ENCODE measurements around the gene XYLT1.
"Not testable (repeated sequence)": the region's sequence is repeated elsewhere in the genome, so short reads cannot be mapped to it uniquely, and the experiment has no call there.

The XYLT1 gene, protein sequence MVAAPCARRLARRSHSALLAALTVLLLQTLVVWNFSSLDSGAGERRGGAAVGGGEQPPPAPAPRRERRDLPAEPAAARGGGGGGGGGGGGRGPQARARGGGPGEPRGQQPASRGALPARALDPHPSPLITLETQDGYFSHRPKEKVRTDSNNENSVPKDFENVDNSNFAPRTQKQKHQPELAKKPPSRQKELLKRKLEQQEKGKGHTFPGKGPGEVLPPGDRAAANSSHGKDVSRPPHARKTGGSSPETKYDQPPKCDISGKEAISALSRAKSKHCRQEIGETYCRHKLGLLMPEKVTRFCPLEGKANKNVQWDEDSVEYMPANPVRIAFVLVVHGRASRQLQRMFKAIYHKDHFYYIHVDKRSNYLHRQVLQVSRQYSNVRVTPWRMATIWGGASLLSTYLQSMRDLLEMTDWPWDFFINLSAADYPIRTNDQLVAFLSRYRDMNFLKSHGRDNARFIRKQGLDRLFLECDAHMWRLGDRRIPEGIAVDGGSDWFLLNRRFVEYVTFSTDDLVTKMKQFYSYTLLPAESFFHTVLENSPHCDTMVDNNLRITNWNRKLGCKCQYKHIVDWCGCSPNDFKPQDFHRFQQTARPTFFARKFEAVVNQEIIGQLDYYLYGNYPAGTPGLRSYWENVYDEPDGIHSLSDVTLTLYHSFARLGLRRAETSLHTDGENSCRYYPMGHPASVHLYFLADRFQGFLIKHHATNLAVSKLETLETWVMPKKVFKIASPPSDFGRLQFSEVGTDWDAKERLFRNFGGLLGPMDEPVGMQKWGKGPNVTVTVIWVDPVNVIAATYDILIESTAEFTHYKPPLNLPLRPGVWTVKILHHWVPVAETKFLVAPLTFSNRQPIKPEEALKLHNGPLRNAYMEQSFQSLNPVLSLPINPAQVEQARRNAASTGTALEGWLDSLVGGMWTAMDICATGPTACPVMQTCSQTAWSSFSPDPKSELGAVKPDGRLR

DNA sequence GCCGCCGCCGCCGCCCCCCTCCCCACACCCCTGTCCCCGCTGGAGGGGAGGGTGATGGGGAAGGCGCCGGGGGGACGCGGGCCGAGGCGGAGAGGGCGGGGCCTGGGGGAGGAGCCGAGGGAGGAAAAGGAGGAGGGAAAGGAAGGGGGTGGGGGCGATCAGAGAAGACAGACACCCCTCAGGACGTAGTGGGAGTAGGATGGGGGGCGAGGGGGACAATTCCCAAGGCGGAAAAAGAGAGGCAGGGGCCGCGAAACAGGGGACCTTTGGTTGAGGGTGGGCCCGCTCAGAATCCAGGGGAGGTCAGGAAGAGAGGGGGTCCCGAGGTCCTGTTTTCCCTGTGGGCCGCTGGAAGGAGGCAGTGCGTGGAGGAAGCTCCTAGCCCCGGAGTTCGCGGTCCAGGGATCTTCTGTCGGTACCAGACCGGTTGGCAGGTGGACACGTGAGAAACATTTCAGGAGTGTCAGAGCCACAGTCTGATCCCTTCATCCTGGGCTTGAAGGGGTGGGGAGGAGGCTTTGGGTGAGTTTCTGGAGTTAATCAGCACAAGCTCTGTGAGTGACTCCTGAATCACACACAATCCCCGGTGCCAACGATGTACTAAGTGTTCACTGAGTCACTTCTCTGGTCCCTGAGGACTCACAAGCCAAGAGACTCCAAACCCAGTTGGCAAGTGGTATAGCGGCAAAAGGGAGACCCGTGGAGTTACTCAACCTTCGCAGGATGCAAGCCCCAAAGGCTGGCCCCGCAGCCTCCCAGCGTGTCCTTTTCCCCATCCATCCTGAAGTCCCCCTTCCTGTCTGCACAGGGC, at the start of gene XYLT1:
TSS of gene XYLT1 (minus strand) at position 53 of the 811 bp plus-strand sequence. CDS start 164 bp downstream, outside the sequence.
- peak in 2 of 4 experiments; percentile 26 to 55 for DNase-seq

- DNase-seq = no peak
These were observed 49.4 kb upstream of the XYLT1 start for GRCh38 chr16:17520111-17520510.

DNA sequence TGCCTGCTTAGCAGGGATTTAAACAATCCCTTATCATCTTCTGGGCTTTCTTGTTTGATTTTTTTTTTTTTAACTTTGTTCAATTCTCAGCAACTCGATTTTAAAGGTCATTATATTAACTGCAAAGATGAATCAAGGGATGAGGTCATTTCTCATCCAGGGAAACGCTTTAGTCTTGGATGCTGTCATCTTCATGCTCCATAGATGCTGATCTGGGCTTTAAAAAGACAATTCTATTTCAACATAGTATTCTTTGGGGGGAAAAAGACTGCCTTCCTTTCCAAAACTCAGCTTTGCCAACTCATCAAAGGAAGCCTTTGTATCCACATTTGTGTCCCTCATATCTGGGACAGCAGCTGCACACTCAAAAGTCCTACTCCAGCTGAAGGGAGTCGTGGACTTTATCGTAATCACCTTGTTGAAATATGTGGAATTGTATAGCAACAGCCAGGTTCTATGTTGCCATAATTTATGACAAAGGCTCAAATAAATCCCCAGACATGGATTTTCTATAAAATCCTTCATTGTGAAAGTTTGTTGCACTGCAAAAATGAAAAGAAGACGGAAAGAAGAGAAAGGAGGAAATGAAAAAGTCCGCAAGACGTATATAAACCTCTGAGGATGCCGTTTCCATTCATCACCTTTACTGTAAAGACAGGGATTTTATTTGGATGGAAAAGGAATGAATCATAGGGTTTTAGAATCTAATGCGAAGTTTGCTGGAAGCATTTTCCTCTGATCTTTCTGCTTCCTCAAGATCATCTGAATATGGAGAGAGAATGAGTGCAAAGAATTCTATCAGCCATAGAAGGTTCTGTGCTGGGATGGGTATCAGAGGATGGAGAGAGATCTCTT, 48.6 kb upstream of the XYLT1 start:
- no peak for DNase-seq

DNA sequence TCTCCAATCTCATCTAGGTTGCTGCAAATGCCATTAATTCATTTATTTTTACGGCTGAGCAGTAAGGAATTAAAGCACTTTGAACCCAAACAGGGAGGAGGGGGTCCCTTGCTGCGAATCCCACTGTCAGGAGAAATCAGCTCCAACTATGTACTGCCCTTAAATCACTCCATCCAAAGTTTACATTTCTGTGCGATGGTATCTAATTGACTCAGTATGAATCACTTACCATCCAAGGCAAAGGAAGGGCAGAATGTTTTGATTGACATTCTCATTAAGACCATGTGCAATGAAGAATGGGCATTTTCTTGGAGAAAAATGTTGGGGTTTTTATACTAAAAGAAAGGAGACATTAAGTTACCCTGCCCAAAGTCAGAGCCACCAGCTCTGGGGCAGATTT, 47.7 kb upstream of the XYLT1 start:
- DNase-seq = no peak

DNA sequence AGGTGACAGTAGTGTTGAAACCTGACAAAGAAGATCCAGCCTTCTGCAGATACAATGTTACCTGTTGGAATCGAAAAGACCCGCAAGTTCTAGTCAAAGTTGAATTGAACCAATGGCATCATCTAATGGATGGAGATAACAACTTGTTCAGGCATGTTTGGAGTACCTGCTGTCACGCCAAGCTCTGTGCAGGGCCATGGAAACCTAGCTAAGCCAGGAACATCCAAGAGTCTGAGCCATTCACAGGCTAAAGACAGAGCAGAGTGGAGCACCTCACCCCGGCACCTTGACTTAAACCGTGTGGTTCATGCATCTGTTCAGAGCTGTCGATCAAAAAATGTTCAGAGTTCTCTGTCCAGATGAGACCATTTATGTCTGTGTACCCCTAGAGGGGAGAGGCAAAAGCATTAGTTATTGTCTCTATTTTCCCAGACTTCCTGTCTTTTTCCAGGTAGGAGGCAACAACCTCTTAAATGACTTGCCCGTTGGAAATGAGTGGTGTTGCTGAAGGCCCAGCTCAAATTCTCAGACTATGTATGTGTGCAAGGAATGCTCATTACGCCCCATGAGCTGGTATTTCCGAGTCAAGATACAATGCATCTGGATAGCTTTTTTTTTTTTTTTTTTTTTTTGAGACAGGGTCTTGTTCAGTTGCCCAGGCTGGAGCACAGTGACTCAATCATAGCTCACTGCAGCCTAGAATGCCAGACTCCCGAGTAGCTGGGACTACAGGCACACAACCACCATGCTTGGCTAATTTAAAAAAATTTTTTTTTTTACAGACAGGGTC, 44.9 kb upstream of the XYLT1 start:
- DNase-seq = no peak

- DNase-seq = no peak
These were observed 42.0 kb upstream of the XYLT1 start for GRCh38 chr16:17512636-17513220.

DNA sequence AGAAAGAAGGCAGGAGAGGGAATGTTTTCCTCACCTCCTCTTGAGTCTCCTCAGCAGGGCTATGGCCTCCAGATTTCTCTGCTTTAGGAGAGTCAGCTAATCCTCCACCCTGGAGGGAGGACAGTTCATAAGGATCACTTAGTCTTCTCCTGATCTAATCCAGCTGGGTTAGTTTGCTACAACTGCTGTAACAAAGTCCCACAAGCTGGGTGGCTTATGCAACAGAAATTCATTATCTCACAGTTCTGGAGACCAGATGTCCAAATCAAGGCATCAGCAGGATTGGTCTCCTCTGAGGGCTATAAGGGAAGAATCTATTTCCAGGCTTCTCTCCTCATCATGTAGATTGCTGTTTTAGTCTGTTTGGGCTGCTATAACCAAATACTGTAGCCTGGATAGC, 40.6 kb upstream of the XYLT1 start:
- no peak for DNase-seq

GRCh38 chr16:17510567-17510966, 39.8 kb upstream of the XYLT1 start:
- no peak for DNase-seq

- no peak for DNase-seq
These were observed 38.4 kb upstream of the XYLT1 start for GRCh38 chr16:17509194-17509593.

- DNase-seq = no peak
These were observed 37.5 kb upstream of the XYLT1 start for GRCh38 chr16:17508303-17508702.

DNA sequence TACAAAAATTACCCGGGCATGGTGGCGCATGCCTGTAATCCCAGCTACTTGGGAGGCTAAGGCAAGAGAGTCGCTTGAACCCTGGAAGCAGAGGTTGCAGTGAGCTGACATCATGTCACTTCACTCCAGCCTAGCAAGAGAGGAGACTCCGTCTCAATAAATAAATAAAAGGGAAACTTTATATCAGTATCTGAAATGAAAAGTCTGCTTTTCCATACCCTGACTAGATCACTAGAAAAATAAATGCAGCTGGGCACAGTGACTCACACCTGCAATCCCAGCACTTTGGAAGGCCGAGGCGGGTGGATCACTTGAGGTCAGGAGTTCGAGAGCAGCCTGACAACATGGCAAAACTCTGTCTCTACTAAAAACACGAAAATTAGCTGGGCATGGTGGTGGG, 36.8 kb upstream of the XYLT1 start:
- not testable (repeated sequence) for DNase-seq

DNA sequence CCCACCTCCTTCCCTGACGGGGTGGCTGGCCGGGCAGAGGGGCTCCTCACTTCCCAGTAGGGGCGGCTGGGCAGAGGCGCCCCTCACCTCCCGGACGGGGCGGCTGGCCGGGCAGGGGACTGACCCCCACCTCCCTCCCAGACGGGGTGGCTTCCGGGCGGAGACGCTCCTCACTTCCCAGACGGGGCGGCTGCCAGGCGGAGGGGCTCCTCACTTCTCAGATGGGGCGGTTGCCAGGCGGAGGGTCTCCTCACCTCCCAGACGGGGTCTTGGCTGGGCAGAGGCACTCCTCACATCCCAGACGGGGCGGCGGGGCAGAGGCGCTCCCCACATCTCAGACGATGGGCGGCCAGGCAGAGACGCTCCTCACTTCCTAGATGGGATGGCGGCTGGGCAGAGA, 35.1 kb upstream of the XYLT1 start:
- not testable (repeated sequence) for DNase-seq

GRCh38 chr16:17504050-17504449, 33.3 kb upstream of the XYLT1 start:
- no peak for DNase-seq

- no peak for DNase-seq
These were observed 32.6 kb upstream of the XYLT1 start for GRCh38 chr16:17503331-17503730.

GRCh38 chr16:17501321-17501720, 30.6 kb upstream of the XYLT1 start:
- no peak for DNase-seq

DNA sequence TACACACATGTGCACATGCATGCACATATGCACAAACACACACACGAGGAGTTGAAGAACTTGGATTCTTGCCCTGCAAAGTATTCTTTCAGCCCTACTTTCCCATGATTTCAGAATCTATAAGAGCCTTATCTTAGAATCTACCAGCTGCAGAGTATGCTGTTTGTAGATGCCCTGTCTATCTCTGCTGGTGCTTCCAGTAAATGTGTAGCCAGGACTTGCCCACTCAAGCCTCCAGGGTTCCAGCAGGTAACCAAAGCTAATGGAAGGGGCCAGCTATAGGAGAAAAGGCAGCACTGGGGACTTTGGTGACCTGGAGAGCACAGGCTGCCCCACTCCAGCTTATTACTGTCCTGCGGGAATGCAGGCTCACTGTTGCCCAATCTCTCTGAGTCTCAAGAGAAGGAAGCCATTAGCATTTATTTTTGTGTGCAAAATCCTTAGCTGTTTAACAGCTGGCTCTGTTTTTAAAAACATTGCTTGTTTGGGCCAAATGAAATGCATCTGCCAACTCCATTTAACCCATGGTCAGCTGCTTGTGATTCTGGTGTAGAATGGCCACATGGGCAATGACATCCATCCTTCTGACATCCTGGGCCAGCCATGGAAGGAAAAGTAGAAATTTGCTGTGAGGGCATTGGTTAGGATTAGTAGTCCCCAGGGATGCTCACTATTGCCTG, 28.6 kb upstream of the XYLT1 start:
- no peak for DNase-seq

DNA sequence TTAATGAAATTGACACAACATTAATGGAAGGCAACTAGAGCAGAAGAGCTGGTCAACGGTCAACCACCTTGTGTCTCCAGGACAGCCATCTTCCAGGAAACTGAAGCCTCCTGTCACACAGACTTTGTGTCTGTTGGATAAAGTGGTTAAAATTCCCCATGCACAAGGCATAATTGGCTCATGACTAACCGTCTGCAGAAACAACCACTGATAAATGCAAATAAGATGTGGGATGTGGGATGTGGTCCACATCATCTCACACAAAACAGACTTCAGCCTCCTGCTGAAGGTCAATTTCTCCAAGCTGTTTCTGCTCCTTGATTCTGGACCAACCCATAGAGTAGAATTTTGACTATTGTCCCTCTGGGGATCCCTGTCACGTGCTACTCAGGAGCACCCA, 26.9 kb upstream of the XYLT1 start:
- no peak for DNase-seq

GRCh38 chr16:17496891-17497290, 26.1 kb upstream of the XYLT1 start:
- no peak for DNase-seq

- DNase-seq = no peak
These were observed 22.3 kb upstream of the XYLT1 start for GRCh38 chr16:17493012-17493411.

DNA sequence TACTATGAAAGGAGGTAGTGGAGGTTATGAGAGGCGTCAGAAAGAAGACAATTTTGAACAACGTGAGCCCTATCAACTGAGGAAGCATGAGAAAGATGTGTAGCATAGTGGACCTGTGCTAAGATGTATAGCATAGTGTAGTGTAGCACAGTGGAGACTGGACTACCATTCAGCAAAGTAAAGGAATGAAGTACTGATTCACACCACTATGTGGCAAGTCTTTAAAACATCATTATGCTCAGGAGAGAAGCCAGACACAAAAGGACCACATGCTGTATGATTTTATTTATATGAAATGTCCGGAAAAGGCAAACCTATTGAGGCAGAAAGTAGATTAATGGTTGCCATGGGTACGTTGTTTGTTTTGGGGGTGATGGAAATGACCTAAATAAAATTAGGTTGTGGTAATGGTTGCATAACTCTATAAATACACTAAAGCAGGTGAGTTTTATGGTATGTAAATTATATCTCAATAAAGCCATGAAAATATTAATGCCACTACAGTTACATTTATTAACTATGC, 20.4 kb upstream of the XYLT1 start:
- DNase-seq = no peak

All from activated naive CD4-positive, alpha-beta T cell (primary cell).